GM23248 (cell line): Measurements from ENCODE around the gene FSTL4.

ENCODE experiments used
- EZH2 ChIP-seq: fragments of 200-600 bp; sonication (generic); IDR thresholded peaks from 2 replicates; pipeline ENCODE4 v1.6.1; 2018; ENCODE audit warnings: antibody characterized with exemption, mild to moderate bottlenecking; ENCODE audit not compliant: insufficient read depth, poor library complexity, severe bottlenecking
- EZH2phosphoT487 ChIP-seq: fragments of 200-600 bp; sonication (generic); IDR thresholded peaks from 2 replicates; pipeline ENCODE4 v1.6.1; 2018; ENCODE audit warnings: antibody characterized with exemption, moderate library complexity, mild to moderate bottlenecking, low read depth; ENCODE audit not compliant: insufficient read depth

GRCh38 chr5:133468596-133468995 lies 143.7 kb downstream of the FSTL4 start:
- no peak for TF ChIP-seq EZH2phosphoT487
- no peak for TF ChIP-seq EZH2
